ENCODE measurements around the gene MYH8. TPM values are rescaled to one million over a fixed set of nuclear protein-coding genes. Genes with fewer than 3 reads are reported as not detected.

The MYH8 gene
- not detected in 2 replicates for total RNA-seq
- total RNA-seq (2013) = 62.9 TPM
- polyA plus RNA-seq = not detected in 2 replicates
- polyA minus RNA-seq = not detected in 2 replicates

DNA sequence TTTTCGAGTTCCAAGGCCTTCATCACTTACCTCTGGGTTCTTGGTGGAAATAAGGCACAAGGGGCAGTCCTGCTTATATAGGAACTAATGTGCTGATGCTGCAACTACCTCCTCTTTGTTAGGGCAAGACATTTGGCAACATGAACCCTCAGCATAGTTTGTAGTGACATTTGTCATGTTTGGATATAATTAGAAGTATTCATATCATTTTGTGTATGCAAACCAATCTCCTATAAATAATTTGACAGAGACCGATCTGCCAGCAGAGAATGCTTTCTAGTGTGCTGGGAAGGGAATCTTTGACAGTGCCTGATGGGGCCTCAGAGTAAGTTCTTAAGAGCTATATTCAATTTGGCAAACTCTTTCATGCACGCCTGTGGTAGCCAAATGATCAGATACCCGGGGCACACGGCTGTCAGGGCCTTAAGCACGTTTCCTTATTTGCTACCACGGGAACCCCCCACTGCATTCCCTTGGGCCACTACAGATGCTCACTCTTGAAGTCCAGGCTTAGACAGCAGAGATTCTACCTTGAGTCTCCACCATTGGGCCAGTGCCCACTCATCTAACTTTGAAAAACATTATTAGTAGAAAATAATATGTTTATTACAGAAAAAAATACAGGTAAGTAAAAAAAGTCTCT, at the start of gene MYH8:
TSS of gene MYH8 (minus strand) at position 51 of the 643 bp plus-strand sequence. CDS start 1,723 bp downstream, outside the sequence.
- ATAC-seq (ENCODE audit: low read depth) = no peak
- no peaks in the 10 kb centered on the region for H4K20me1 ChIP-seq (ENCODE audit: control insufficient read depth, insufficient read depth, low read length, poor library complexity, severe bottlenecking)
- no peak within 1 kb of the TSS for H2AFZ ChIP-seq (ENCODE audit: insufficient read depth, low read depth, low read length, poor library complexity, severe bottlenecking)
- CTCF ChIA-PET = no interaction called here
- WGBS (ENCODE audit: insufficient coverage) = 49% methylated on average over 4 of the region's 7 CpGs
- H3K36me3 ChIP-seq (replicated peaks in 1 of 2; ENCODE audit: control extremely low read depth in 1 of 2, control insufficient read depth in 1 of 2, extremely low read depth in 1 of 2, insufficient read depth in 2 of 2, low read length in 1 of 2) = no peaks in the 10 kb centered on the region
- H3K27ac ChIP-seq (ENCODE audit: low read length in 2 of 2) = no peak within 1 kb of the TSS
- no peak within 1 kb of the TSS for H3K4me3 Mint-ChIP-seq
- DNase-seq = no peak
- intact Hi-C loops (cut with micrococcal nuclease) = no loop called here
- H3K9ac ChIP-seq (ENCODE audit: low read length) = no peak within 1 kb of the TSS
- H3K9me3 ChIP-seq (ENCODE audit: control extremely low read depth in 1 of 3, control insufficient read depth in 2 of 3, insufficient read depth in 1 of 3, low read length in 2 of 3) = peaks cover 0 to 1% (median 0%) of the 10 kb centered on the region in 3 donors
- no peak within 1 kb of the TSS for H3K27ac Mint-ChIP-seq
- no peaks in the 10 kb centered on the region for H3K79me2 ChIP-seq (ENCODE audit: control insufficient read depth, insufficient read depth, low read length)
- POLR2A ChIA-PET = no interaction called here
- no peaks in the 10 kb centered on the region for H3K9me3 Mint-ChIP-seq (ENCODE audit: insufficient read depth)
- no peaks in the 10 kb centered on the region for H3K4me1 Mint-ChIP-seq
- no peak within 1 kb of the TSS for H3K4me2 ChIP-seq (replicated peaks; ENCODE audit: low read depth, low read length, poor library complexity, severe bottlenecking)
- no peaks in the 10 kb centered on the region for H3K4me1 ChIP-seq (ENCODE audit: control insufficient read depth in 2 of 2, insufficient read depth in 2 of 2, low read length in 2 of 2)
- no peaks in the 10 kb centered on the region for H3K27me3 ChIP-seq (replicated peaks in 1 of 4; ENCODE audit: control extremely low read depth in 1 of 4, control insufficient read depth in 3 of 4, insufficient read depth in 4 of 4, low read length in 3 of 4)
- TF ChIP-seq EZH2 (IDR thresholded peaks at IDR 0.05; ENCODE audit: borderline replicate concordance, insufficient read depth, low read depth, low read length, poor library complexity, severe bottlenecking) (no peak), CTCF (IDR thresholded peaks at IDR 0.05) (no peak)
- H3K27me3 Mint-ChIP-seq = peaks cover 10% of the 10 kb centered on the region
- no peak within 1 kb of the TSS for H3K4me3 ChIP-seq (ENCODE audit: control extremely low read depth in 1 of 5, extremely low read depth in 1 of 5, insufficient read depth in 1 of 5, low read depth in 2 of 5, low read length in 4 of 5)

DNA sequence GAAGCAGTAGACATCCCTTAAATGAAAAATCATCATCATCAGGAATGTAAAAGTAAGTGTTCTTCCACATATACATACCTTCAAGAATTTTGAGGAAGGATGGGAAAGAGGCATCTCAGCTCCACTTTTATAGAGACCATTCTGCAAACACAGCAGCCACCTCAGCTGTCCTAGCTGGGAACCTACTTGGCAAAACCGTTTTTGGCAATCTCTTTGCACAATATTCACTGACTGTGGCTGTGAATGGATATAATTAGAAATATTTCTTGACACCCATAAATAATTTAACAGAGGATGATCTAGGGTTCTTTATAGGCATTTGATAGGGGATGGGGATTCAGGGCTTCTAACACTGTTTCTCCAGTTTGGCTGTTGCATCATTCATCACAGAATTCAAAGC, 47.7 kb upstream of the MYH8 start, which contains the start of gene MYH4:
TSS of gene MYH4 (minus strand) at position 101 of the 400 bp plus-strand sequence. CDS start 2,814 bp downstream, outside the sequence.
- Mint-ChIP-seq H3K4me1 (no peaks in the 10 kb centered on the region), H3K27ac (no peak within 1 kb of the TSS), H3K27me3 (peaks cover 4% of the 10 kb centered on the region), H3K9me3 (ENCODE audit: insufficient read depth) (no peaks in the 10 kb centered on the region), H3K4me3 (no peak within 1 kb of the TSS)
- no peak for TF ChIP-seq CTCF (IDR thresholded peaks at IDR 0.05)
- TF ChIP-seq EZH2 (IDR thresholded peaks at IDR 0.05; ENCODE audit: borderline replicate concordance, insufficient read depth, low read depth, low read length, poor library complexity, severe bottlenecking) = no peak
- no peaks in the 10 kb centered on the region for H3K79me2 ChIP-seq (ENCODE audit: control insufficient read depth, insufficient read depth, low read length)
- H3K4me1 ChIP-seq (ENCODE audit: control insufficient read depth in 2 of 2, insufficient read depth in 2 of 2, low read length in 2 of 2) = no peaks in the 10 kb centered on the region
- H2AFZ ChIP-seq (ENCODE audit: insufficient read depth, low read depth, low read length, poor library complexity, severe bottlenecking) = no peak within 1 kb of the TSS
- no CpG with 5 or more reads among the region's 1 CpG for WGBS (ENCODE audit: insufficient coverage)
- ATAC-seq (ENCODE audit: low read depth) (no peak), DNase-seq (no peak)
- CTCF ChIA-PET = no interaction called here
- H3K27ac ChIP-seq (ENCODE audit: low read length in 2 of 2) = no peak within 1 kb of the TSS
- no peaks in the 10 kb centered on the region for H4K20me1 ChIP-seq (ENCODE audit: control insufficient read depth, insufficient read depth, low read length, poor library complexity, severe bottlenecking)
- POLR2A ChIA-PET = no interaction called here
- H3K4me2 ChIP-seq (replicated peaks; ENCODE audit: low read depth, low read length, poor library complexity, severe bottlenecking) = no peak within 1 kb of the TSS
- H3K9me3 ChIP-seq (ENCODE audit: control extremely low read depth in 1 of 3, control insufficient read depth in 2 of 3, insufficient read depth in 1 of 3, low read length in 2 of 3) = peaks cover 0 to 1% (median 0%) of the 10 kb centered on the region in 3 donors
- intact Hi-C loops (cut with micrococcal nuclease) = no loop called here
- no peak within 1 kb of the TSS for H3K4me3 ChIP-seq (ENCODE audit: control extremely low read depth in 1 of 5, extremely low read depth in 1 of 5, insufficient read depth in 1 of 5, low read depth in 2 of 5, low read length in 4 of 5)
- H3K9ac ChIP-seq (ENCODE audit: low read length) = no peak within 1 kb of the TSS
- peaks cover 0 to 3% (median 0%) of the 10 kb centered on the region in 4 experiments for H3K27me3 ChIP-seq (replicated peaks in 1 of 4; ENCODE audit: control extremely low read depth in 1 of 4, control insufficient read depth in 3 of 4, insufficient read depth in 4 of 4, low read length in 3 of 4)
- H3K36me3 ChIP-seq (replicated peaks in 1 of 2; ENCODE audit: control extremely low read depth in 1 of 2, control insufficient read depth in 1 of 2, extremely low read depth in 1 of 2, insufficient read depth in 2 of 2, low read length in 1 of 2) = no peaks in the 10 kb centered on the region

Measured in B cell (primary cell).